Cerebellar nuclear complex (tissue), 1 donor: Measurements from ENCODE around the gene SLC6A3.
"Not testable (repeated sequence)": the region's sequence is repeated elsewhere in the genome, so short reads cannot be mapped to it uniquely, and the experiment has no call there.

ENCODE experiments used
- DNase-seq, 2 experiments: peaks; one replicate each; lab custom pipeline; 2025; lab: John Stamatoyannopoulos, UW

Gene SLC6A3

GRCh38 chr5:1465117-1465516 lies 19.9 kb upstream of the SLC6A3 start:
- DNase-seq: no peak

- no peak for DNase-seq
These were observed 19.3 kb upstream of the SLC6A3 start for GRCh38 chr5:1464511-1464910.

GRCh38 chr5:1464096-1464446 lies 18.8 kb upstream of the SLC6A3 start:
- DNase-seq: no peak

GRCh38 chr5:1463326-1464095 lies 18.3 kb upstream of the SLC6A3 start:
- no peak for DNase-seq

- no peak for DNase-seq
These were observed 17.1 kb upstream of the SLC6A3 start for GRCh38 chr5:1462358-1462757.

GRCh38 chr5:1461396-1461795 lies 16.2 kb upstream of the SLC6A3 start:
- no peak for DNase-seq

GRCh38 chr5:1460054-1460682 lies 14.9 kb upstream of the SLC6A3 start:
- DNase-seq: no peak

GRCh38 chr5:1459435-1459834 lies 14.2 kb upstream of the SLC6A3 start:
- not testable (repeated sequence) for DNase-seq

- not testable (repeated sequence) for DNase-seq
These were observed 11.1 kb upstream of the SLC6A3 start for GRCh38 chr5:1456110-1456881.

GRCh38 chr5:1453613-1454012 lies 8.4 kb upstream of the SLC6A3 start:
- no peak for DNase-seq

GRCh38 chr5:1449081-1449630 lies 3.9 kb upstream of the SLC6A3 start:
- DNase-seq: no peak

- DNase-seq: no peak
These were observed 3.3 kb upstream of the SLC6A3 start for GRCh38 chr5:1448511-1449011.

- DNase-seq: no peak
These were observed 2.6 kb upstream of the SLC6A3 start for GRCh38 chr5:1447671-1448361.

- DNase-seq: no peak
These were observed 1.5 kb upstream of the SLC6A3 start for GRCh38 chr5:1446602-1447343.

GRCh38 chr5:1445689-1446601 lies 705 bp upstream of the SLC6A3 start:
- no peak for DNase-seq

- no peak for DNase-seq
These were observed 665 bp downstream of the SLC6A3 start for GRCh38 chr5:1444361-1445189.

- no peak for DNase-seq
These were observed 1.3 kb downstream of the SLC6A3 start for GRCh38 chr5:1443991-1444360.

GRCh38 chr5:1443171-1443570 lies 2.1 kb downstream of the SLC6A3 start:
- DNase-seq: no peak
